A673 (cell line): ENCODE results near the gene UGP2.

ENCODE experiments used
- CTCF ChIP-seq: fragments of 300-800, 200-600 bp; sonication (generic); conservative IDR thresholded peaks from 2 replicates; pipeline ENCODE4 v1.5.1; 2017; ENCODE audit warnings: low read depth, mild to moderate bottlenecking, antibody characterized with exemption, low read length, moderate library complexity, mixed read lengths
- EZH2 ChIP-seq: fragments of 200-600 bp; sonication (generic); IDR thresholded peaks from 2 replicates; pipeline ENCODE4 v1.6.1; 2017; ENCODE audit warnings: borderline replicate concordance, low read depth, mild to moderate bottlenecking, mixed read lengths, antibody characterized with exemption, low read length; ENCODE audit not compliant: poor library complexity, severe bottlenecking

DNA sequence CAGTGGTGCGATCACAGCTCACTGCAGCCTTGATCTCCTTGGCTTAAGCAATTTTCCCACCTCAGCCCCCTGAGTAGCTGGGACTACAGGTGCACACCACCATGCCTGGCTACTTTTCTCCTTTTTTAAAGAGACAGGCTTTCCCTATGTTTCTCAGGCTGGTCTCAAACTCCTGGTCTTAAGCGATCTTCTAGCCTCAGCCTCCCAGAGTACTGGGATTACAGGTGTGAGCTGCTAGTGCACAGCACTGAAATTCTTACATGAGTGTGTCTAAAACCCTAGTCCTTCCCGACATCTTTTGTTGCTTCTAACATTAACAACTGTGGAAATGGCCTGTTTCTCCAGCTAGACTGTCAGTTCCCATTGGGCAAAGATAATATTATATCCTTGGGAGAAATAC is 2.9 kb downstream of the UGP2 start:
- TF ChIP-seq EZH2 (no peak), CTCF (no peak)
